Activated naive CD8-positive, alpha-beta T cell treated with anti-CD3 and anti-CD28 coated beads, Interleukin-2, amount 10 ng/mL, durations not matched to agents 7 days and 5 days (primary cell): ENCODE measurements around the gene PTPRD. TPM values are rescaled to one million over a fixed set of nuclear protein-coding genes. Genes with fewer than 3 reads are reported as not detected.

Source experiments
- ATAC-seq: fragments of 150-1000 bp; cut with Tn5 transposase; one replicate; pipeline ENCODE4 v1.10.0; 2021; ENCODE audit warnings: low read depth, moderate library complexity
- POLR2A ChIA-PET: fragments of 350-600 bp; sonication (Branson Sonifier 250); formaldehyde crosslinking; loops from one replicate; lab custom pipeline; 2021; ENCODE audit warnings: antibody characterized with exemption; lab: Charles Lee
- DNase-seq: peaks from one replicate; pipeline ENCODE4 v3.0.0; 2021
- H3K27ac Mint-ChIP-seq: one replicate; pipeline ENCODE4 v1.8.0; 2022; ENCODE audit warnings: mild to moderate bottlenecking, mixed read lengths
- H3K27me3 Mint-ChIP-seq: one replicate; pipeline ENCODE4 v1.8.0; 2022; ENCODE audit warnings: mild to moderate bottlenecking, moderate library complexity, mixed read lengths
- H3K36me3 Mint-ChIP-seq: one replicate; pipeline ENCODE4 v1.8.0; 2021; ENCODE audit warnings: mild to moderate bottlenecking, mixed read lengths
- H3K4me1 Mint-ChIP-seq: one replicate; pipeline ENCODE4 v1.8.0; 2021; ENCODE audit warnings: mixed read lengths
- H3K4me3 Mint-ChIP-seq: one replicate; pipeline ENCODE4 v1.8.0; 2022; ENCODE audit warnings: mild to moderate bottlenecking, moderate library complexity, mixed read lengths
- H3K9me3 Mint-ChIP-seq: one replicate; pipeline ENCODE4 v1.8.0; 2021; ENCODE audit warnings: mixed read lengths
- total RNA-seq, 2 experiments: library from RNA; stranded (reverse); gene quantifications; one replicate each; pipeline ENCODE4 v1.2.3, GENCODE V29; 2021

The PTPRD gene
- total RNA-seq, 2 experiments from 2014 or later: not detected

GRCh38 chr9:8779478-8779877, 1833.3 kb downstream of the PTPRD start:
- H3K4me1 Mint-ChIP-seq: no peaks in the 10 kb centered on the region
- H3K9me3 Mint-ChIP-seq: no peaks in the 10 kb centered on the region

GRCh38 chr9:8778356-8778755, 1834.4 kb downstream of the PTPRD start:
- Mint-ChIP-seq H3K27me3 (no peaks in the 10 kb centered on the region), H3K4me3 (no peak overlapping the region), H3K9me3 (no peaks in the 10 kb centered on the region), H3K27ac (no peak overlapping the region), H3K4me1 (no peaks in the 10 kb centered on the region), H3K36me3 (no peaks in the 10 kb centered on the region)
- no peak for ATAC-seq
- no peak for DNase-seq
- POLR2A ChIA-PET: no interaction called here

More at GRCh38 chr9:8779478-8779877, 1833.3 kb downstream of the PTPRD start:
- POLR2A ChIA-PET: no interaction called here
- Mint-ChIP-seq H3K36me3 (no peaks in the 10 kb centered on the region), H3K27me3 (no peaks in the 10 kb centered on the region), H3K27ac (no peak overlapping the region), H3K4me3 (no peak overlapping the region)
- ATAC-seq (no peak), DNase-seq (no peak)

- POLR2A ChIA-PET: no interaction called here
- no peak overlapping the region for H3K4me3 Mint-ChIP-seq
- H3K4me1 Mint-ChIP-seq: no peaks in the 10 kb centered on the region
Observed at GRCh38 chr9:8772302-8772701, 1840.5 kb downstream of the PTPRD start.

GRCh38 chr9:8769153-8769552, 1843.6 kb downstream of the PTPRD start:
- H3K9me3 Mint-ChIP-seq: no peaks in the 10 kb centered on the region
- no peaks in the 10 kb centered on the region for H3K36me3 Mint-ChIP-seq
- DNase-seq (no peak), ATAC-seq (no peak)
- no peak overlapping the region for H3K27ac Mint-ChIP-seq
- H3K27me3 Mint-ChIP-seq: no peaks in the 10 kb centered on the region
- POLR2A ChIA-PET: no interaction called here
- H3K4me3 Mint-ChIP-seq: no peak overlapping the region
- H3K4me1 Mint-ChIP-seq: no peaks in the 10 kb centered on the region

More at GRCh38 chr9:8772302-8772701, 1840.5 kb downstream of the PTPRD start:
- Mint-ChIP-seq H3K27me3 (no peaks in the 10 kb centered on the region), H3K27ac (no peak overlapping the region), H3K36me3 (no peaks in the 10 kb centered on the region), H3K9me3 (no peaks in the 10 kb centered on the region)
- DNase-seq (no peak), ATAC-seq (no peak)

GRCh38 chr9:8766096-8766495, 1846.7 kb downstream of the PTPRD start:
- no peak for ATAC-seq
- H3K4me1 Mint-ChIP-seq: no peaks in the 10 kb centered on the region
- H3K27ac Mint-ChIP-seq: no peak overlapping the region
- no peak overlapping the region for H3K4me3 Mint-ChIP-seq
- no peaks in the 10 kb centered on the region for H3K27me3 Mint-ChIP-seq
- no peaks in the 10 kb centered on the region for H3K36me3 Mint-ChIP-seq
- DNase-seq: no peak
- H3K9me3 Mint-ChIP-seq: no peaks in the 10 kb centered on the region
- POLR2A ChIA-PET: no interaction called here

- Mint-ChIP-seq H3K27ac (no peak overlapping the region), H3K4me3 (no peak overlapping the region), H3K36me3 (no peaks in the 10 kb centered on the region), H3K9me3 (no peaks in the 10 kb centered on the region), H3K27me3 (no peaks in the 10 kb centered on the region), H3K4me1 (no peaks in the 10 kb centered on the region)
- POLR2A ChIA-PET: no interaction called here
- ATAC-seq: no peak
- no peak for DNase-seq
Observed at GRCh38 chr9:8764051-8764450, 1848.8 kb downstream of the PTPRD start.

GRCh38 chr9:8762479-8763085, 1850.2 kb downstream of the PTPRD start:
- no peaks in the 10 kb centered on the region for H3K27me3 Mint-ChIP-seq
- no peaks in the 10 kb centered on the region for H3K36me3 Mint-ChIP-seq
- DNase-seq (no peak), ATAC-seq (no peak)
- no peak overlapping the region for H3K27ac Mint-ChIP-seq
- H3K4me1 Mint-ChIP-seq: no peaks in the 10 kb centered on the region
- POLR2A ChIA-PET: no interaction called here
- no peaks in the 10 kb centered on the region for H3K9me3 Mint-ChIP-seq
- H3K4me3 Mint-ChIP-seq: no peak overlapping the region

- H3K4me3 Mint-ChIP-seq: no peak overlapping the region
- H3K27me3 Mint-ChIP-seq: no peaks in the 10 kb centered on the region
- DNase-seq: no peak
- no peak overlapping the region for H3K27ac Mint-ChIP-seq
- no peaks in the 10 kb centered on the region for H3K4me1 Mint-ChIP-seq
- no peaks in the 10 kb centered on the region for H3K9me3 Mint-ChIP-seq
- POLR2A ChIA-PET: no interaction called here
- no peaks in the 10 kb centered on the region for H3K36me3 Mint-ChIP-seq
- ATAC-seq: no peak
Observed at GRCh38 chr9:8760000-8760767, 1852.6 kb downstream of the PTPRD start.

- Mint-ChIP-seq H3K27me3 (no peaks in the 10 kb centered on the region), H3K36me3 (no peaks in the 10 kb centered on the region), H3K9me3 (no peaks in the 10 kb centered on the region), H3K4me1 (no peaks in the 10 kb centered on the region), H3K4me3 (no peak overlapping the region), H3K27ac (no peak overlapping the region)
- POLR2A ChIA-PET: no interaction called here
- DNase-seq (no peak), ATAC-seq (no peak)
Observed at GRCh38 chr9:8757881-8758280, 1854.9 kb downstream of the PTPRD start.

- POLR2A ChIA-PET: no interaction called here
- Mint-ChIP-seq H3K9me3 (no peaks in the 10 kb centered on the region), H3K27ac (no peak overlapping the region), H3K4me3 (no peak overlapping the region), H3K27me3 (no peaks in the 10 kb centered on the region), H3K36me3 (no peaks in the 10 kb centered on the region), H3K4me1 (no peaks in the 10 kb centered on the region)
- ATAC-seq (no peak), DNase-seq (no peak)
Observed at GRCh38 chr9:8754751-8755150, 1858.1 kb downstream of the PTPRD start.

GRCh38 chr9:8751406-8751930, 1861.3 kb downstream of the PTPRD start:
- POLR2A ChIA-PET: no interaction called here
- Mint-ChIP-seq H3K4me3 (no peak overlapping the region), H3K27ac (no peak overlapping the region), H3K9me3 (no peaks in the 10 kb centered on the region), H3K27me3 (no peaks in the 10 kb centered on the region), H3K4me1 (no peaks in the 10 kb centered on the region), H3K36me3 (no peaks in the 10 kb centered on the region)
- DNase-seq: no peak
- no peak for ATAC-seq

GRCh38 chr9:8750639-8751051, 1862.2 kb downstream of the PTPRD start:
- POLR2A ChIA-PET: no interaction called here
- Mint-ChIP-seq H3K9me3 (no peaks in the 10 kb centered on the region), H3K36me3 (no peaks in the 10 kb centered on the region)

GRCh38 chr9:8745347-8745746, 1867.5 kb downstream of the PTPRD start:
- Mint-ChIP-seq H3K4me1 (no peaks in the 10 kb centered on the region), H3K27ac (no peak overlapping the region), H3K27me3 (no peaks in the 10 kb centered on the region), H3K9me3 (no peaks in the 10 kb centered on the region), H3K4me3 (no peak overlapping the region), H3K36me3 (no peaks in the 10 kb centered on the region)
- ATAC-seq (no peak), DNase-seq (no peak)
- POLR2A ChIA-PET: no interaction called here

More at GRCh38 chr9:8750639-8751051, 1862.2 kb downstream of the PTPRD start:
- Mint-ChIP-seq H3K27me3 (no peaks in the 10 kb centered on the region), H3K4me3 (no peak overlapping the region), H3K4me1 (no peaks in the 10 kb centered on the region), H3K27ac (no peak overlapping the region)
- ATAC-seq (no peak), DNase-seq (no peak)

- POLR2A ChIA-PET: no interaction called here
- Mint-ChIP-seq H3K36me3 (no peaks in the 10 kb centered on the region), H3K27me3 (no peaks in the 10 kb centered on the region), H3K4me3 (no peak overlapping the region), H3K4me1 (no peaks in the 10 kb centered on the region), H3K9me3 (no peaks in the 10 kb centered on the region), H3K27ac (no peak overlapping the region)
- no peak for DNase-seq
- ATAC-seq: no peak
Observed at GRCh38 chr9:8738945-8739344, 1873.9 kb downstream of the PTPRD start.
